SW480 (cell line): Measurements from ENCODE around the gene SEMA4C.
"Not testable (repeated sequence)": the region's sequence is repeated elsewhere in the genome, so short reads cannot be mapped to it uniquely, and the experiment has no call there.

Source experiments
- DNase-seq: peaks from one replicate; pipeline ENCODE4 v3.0.0-alpha.2; 2016; ENCODE audit warnings: low spot score

SEMA4C gene

GRCh38 chr2:96898135-96898505 lies 28.2 kb upstream of the SEMA4C start:
- no peak for DNase-seq

GRCh38 chr2:96897491-96898134 lies 27.7 kb upstream of the SEMA4C start:
- no peak for DNase-seq

DNA sequence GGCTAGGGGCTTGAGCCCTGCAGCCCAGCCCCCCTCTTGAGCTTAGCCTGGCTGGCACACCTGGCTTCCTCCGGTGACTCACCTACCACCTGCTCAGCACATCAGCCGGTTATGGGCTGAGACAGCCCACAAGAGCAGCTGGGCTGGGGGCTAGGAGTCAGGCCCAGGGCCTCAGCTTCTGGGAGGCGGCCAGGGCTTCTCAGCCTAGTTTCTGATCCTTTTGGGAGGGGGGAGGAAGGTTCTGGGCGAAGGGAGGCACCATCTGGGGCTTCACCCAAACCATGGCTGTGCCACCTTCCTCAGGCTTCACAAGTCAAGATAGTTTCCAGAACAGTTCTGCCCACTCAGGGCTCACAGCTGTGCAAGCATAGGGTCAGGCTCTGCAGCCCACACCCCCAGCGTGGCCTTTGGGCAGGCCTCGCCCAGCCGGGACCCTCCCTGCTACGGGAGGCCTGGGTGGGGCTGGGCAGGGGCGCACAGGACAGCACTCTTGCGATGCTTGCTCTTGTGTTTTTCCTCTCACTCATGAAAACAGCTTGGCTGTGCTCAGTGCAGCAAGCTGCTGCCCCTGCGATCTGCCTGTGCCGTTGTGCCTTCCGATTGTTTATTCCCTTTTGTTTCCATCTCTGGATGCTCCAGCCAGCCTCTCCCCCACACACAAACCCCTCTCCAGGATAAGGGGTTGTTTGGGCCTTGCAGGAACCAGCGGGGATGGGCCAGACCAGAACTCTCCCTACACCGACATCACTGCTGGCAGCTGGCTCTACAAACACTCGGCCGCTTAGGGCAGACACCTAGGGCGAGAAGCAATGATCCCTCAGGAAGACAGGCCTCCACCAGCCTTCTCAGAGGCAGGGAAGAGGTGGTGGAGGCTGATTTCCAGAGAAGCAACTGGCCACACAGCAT lies 26.1 kb upstream of the SEMA4C start:
- DNase-seq: peak; percentile 77

DNA sequence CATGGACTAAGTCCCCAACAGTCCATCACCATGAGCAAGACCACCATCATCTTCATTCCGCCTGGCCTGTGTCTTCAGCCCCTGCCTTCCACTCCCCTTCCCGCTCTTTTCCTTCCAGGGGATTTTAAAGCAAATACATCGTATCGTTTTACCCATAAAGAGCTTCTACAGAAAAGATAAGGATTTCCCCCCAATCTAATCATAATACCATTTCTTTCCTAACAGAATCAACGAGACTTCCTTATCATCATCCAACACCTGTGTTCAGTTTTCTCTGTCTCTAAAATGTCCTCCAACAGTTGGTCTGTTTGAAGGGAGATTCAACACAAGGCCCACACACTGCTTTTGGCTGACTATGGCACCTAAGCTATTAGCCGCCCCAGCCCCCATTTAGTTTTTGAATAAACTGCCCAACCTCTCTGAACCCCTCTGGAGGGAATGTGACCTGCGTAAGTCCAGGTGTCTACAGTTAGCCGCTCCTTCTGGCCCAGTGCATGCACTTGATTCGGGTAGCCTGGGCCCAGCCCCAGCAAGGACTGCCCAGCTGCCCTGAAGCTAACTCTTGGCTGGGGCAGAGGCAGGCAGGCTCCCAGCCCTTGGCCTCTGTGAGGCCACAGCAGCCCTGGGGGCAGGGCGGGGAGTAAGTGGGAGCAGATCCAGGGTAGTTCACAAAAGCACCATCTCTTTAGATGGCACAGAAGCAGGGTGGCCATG lies 25.3 kb upstream of the SEMA4C start:
- DNase-seq: no peak

DNA sequence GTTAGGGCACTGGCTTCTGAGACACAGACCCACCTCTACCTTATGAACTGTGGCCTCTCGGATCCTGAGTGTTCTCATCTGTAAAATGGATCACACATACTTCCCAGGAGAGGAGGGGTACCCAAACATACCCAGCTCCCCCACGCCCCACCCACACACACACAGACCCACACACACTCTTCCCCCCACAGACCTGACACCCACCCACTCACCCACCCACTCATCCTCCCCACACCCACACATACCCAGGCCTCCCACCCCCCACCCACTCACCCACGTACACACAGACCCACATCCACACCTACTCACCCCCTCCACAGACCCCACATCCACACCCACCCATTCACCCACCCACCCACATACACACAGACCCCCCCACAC lies 24.3 kb upstream of the SEMA4C start:
- no peak for DNase-seq

GRCh38 chr2:96893289-96894150 lies 23.6 kb upstream of the SEMA4C start:
- DNase-seq: no peak

GRCh38 chr2:96891591-96892333 lies 21.9 kb upstream of the SEMA4C start:
- no peak for DNase-seq

GRCh38 chr2:96890726-96891385 lies 21.0 kb upstream of the SEMA4C start:
- DNase-seq: no peak

- DNase-seq: no peak
Observed at GRCh38 chr2:96890252-96890651, 20.4 kb upstream of the SEMA4C start.

GRCh38 chr2:96889502-96889901 lies 19.6 kb upstream of the SEMA4C start:
- DNase-seq: not testable (repeated sequence)

DNA sequence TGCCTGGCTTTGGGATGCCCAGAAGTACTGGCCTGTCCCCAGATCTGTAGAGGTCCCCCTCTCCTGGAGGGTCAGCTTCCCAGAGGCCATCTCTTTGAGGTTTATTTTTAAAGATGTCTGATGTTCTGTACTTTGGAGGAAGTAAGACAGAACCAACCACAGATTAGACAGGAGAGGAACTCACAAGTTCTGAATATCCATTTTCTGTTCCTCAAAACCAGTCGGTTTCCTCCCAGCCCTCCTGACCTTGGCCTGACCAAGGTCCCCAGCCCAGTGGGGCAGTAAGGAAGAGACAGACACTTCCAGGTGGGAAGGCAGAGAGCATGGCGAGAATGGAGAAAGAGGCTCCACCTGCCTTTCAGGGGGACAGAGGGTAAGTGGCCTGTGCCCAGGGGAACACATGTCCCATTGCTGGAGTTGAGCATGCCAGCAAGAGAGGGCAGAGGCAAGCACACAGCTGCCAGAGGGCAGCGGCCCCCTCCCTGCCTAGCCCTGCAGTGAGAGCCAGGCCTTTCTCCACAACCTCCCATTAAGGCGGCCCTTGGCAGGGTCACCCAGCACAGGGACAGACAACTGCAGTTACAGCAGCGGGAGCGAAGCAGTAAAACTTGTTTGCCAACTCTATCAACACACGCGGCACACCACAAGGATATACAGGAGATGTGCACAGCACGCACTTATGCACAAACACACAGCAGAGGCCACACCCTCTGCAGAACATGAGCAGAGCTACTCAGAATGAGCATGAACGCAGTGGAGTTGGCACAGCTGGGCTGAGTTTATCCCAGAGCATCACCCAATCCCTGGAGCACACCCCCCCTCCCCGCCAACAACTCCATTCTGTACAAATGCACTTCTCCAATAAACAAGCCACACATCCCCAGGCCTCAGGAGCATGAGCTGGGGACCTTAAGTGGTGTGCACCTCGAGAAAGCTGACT lies 18.5 kb upstream of the SEMA4C start:
- no peak for DNase-seq

DNA sequence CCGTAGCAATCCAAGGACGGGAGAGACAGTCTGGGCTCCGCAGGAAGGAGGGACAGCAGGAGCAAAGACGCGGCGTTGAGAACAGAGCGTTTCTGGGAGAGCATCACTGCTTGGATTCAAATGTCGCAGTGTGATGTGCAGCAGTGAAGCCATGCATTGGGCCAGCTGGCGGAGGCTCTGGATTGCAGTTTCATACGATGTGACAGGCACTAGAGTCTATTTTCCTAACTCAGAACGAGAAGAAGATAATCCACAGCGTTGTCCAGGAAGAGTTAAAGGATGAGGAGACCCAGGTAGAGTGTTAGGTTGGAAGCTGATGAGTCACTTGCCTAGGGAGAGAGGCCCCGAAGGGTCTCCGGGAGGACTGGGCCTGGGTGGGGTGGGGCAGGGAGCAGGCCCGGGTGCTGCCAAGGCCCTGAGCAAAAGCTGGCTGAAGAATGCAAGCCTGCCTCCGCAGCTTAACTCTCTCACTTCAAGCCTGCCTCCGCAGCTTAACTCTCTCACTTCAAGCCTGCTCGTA lies 17.7 kb upstream of the SEMA4C start:
- no peak for DNase-seq

DNA sequence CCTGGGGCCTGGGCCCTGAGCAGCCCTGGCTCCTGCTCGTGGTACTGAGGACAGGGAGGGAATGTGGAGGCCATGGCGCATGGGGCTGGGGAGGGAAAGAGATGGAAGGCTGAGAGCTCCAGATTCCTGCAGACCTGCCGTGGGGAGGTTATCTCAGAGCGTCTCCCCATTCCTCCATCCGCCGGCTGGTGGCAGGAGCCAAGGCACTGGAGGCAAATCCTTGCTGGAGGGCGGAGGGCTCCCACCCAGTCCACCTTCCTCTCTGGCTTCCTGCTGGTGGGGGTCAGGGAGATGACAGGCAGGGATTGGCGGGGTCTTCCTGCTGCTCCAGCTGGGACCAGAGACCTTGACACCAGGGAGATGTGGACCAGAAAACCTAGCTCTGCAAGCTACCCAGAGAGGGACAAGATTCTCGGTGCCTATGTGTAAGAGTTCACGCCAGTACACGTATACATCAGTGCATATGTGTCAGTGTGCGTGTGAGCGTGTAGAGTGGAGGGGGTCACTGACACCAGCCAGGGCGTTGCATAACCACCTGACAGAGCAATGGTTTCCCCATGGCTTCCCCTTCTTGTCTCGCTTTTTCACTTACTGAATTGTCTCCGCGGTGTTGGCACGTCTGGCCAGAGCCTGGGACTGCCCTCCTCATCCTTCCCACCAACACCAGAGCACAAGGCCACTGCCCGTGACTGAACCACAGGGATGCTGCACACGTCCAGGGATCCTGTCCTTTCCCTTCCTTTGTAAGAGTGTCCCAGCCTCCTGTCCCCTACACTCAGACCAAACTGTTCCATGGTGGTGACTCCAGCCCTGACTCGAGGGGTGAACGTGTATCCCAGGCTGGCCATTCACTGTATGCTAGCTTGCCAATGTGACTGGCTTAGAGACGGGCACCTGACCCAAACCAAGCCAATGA lies 15.8 kb upstream of the SEMA4C start:
- no peak for DNase-seq

GRCh38 chr2:96884299-96885094 lies 14.6 kb upstream of the SEMA4C start:
- DNase-seq: no peak

GRCh38 chr2:96883306-96883705 lies 13.4 kb upstream of the SEMA4C start:
- DNase-seq: no peak

DNA sequence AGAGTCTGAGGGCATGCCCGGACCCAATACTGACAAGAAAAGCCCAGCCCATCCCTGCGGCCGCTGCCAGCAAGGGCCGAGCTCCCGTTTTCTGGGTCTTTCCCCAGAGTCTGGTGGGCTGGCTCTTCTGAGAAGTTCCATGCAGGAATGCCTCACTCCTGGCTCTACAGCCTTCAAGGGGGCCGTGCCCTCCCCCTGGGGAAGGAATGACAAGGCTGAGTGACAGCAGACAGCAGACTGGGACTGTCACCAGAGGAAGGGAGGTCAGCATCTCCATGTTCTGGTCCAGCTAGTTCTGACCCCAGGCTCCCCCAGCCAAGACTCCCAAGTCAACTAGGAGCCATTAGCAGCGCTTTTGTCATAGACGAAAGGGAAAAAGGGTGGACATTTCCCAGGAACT lies 13.0 kb upstream of the SEMA4C start:
- no peak for DNase-seq

DNA sequence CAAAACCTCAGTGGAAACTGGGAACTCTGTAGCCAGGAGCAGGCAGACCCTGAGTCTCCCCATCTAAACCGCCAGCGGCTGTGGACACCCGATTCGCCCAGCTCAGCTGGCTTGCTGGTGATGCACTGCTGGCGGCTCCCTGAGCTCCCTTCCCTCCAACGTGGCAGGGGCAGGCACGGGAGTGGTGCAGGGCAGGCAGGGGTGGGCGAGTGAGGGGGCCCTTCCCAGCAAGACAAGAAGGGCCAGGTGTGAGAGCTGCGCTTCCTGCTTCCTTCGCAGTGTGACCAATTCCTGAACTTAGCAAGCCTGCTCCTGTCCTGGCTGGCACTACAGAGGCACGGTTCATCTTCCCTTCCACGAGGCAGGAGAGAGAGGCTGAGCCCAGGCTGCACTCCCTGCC lies 12.3 kb upstream of the SEMA4C start:
- DNase-seq: no peak
